Motor neuron (in vitro differentiated cells): ENCODE data around the gene HNRNPA2B1. TPM values are rescaled to one million over a fixed set of nuclear protein-coding genes. Genes with fewer than 3 reads are reported as not detected.
"Not testable (repeated sequence)": the region's sequence is repeated elsewhere in the genome, so short reads cannot be mapped to it uniquely, and the experiment has no call there.

Source experiments
- ATAC-seq, 8 experiments: fragments of 200-7000 bp; cut with Tn5 transposase; replicated peaks in 6 of 8; 2 replicates each; pipeline ENCODE4 v1.8.0; 2021; ENCODE audit warnings: mild to moderate bottlenecking in 8 of 8, moderate library complexity in 8 of 8
- H3K27ac ChIP-seq, 2 donors: fragments of 250-450 bp; sonication (Bioruptor Pico); 2 replicates each; pipeline ENCODE4 v1.9.0; 2021; ENCODE audit warnings: antibody characterized with exemption in 2 of 2, mild to moderate bottlenecking in 2 of 2, moderate library complexity in 1 of 2
- H3K4me1 ChIP-seq, 2 donors: fragments of 250-450 bp; sonication (Bioruptor Pico); replicated peaks in 1 of 2; 2 replicates each; pipeline ENCODE4 v1.6.1; 2021; ENCODE audit warnings: antibody characterized with exemption in 2 of 2, mild to moderate bottlenecking in 2 of 2, moderate library complexity in 1 of 2
- H3K4me3 ChIP-seq, 5 donors: fragments of 250-450 bp; sonication (Bioruptor Pico); 2 replicates each; pipeline ENCODE4 v1.9.0; 2021; ENCODE audit warnings: antibody characterized with exemption in 5 of 5, mild to moderate bottlenecking in 5 of 5, moderate library complexity in 4 of 5
- WGBS, 10 experiments: fragments of 450-650 bp; shearing (Covaris generic); methylation state at CpG; one replicate each; pipeline ENCODE4 v1.0.0; 2022; 5-methylcytosine and 5-hydroxymethylcytosine counted together
- in situ Hi-C, 9 experiments: fragments of 400-800 bp; cut with MboI; loops; one replicate each; pipeline ENCODE4 v1.15.0; 2021; ENCODE audit warnings: low sequenced_read_pairs in 9 of 9, low pct_unique_long_range_greater_than_20kb in 2 of 9; ENCODE audit not compliant: unreplicated experiment in 9 of 9
- total RNA-seq, 8 experiments: library from RNA; unstranded; fragments of 300-600 nt; gene quantifications; 2 replicates each; pipeline versions ENCODE4 v1.2.3 to v1.2.4, GENCODE V29; 2022

HNRNPA2B1 gene
- total RNA-seq, 8 experiments from 2014 or later: 173 to 834 (median 276) TPM

DNA sequence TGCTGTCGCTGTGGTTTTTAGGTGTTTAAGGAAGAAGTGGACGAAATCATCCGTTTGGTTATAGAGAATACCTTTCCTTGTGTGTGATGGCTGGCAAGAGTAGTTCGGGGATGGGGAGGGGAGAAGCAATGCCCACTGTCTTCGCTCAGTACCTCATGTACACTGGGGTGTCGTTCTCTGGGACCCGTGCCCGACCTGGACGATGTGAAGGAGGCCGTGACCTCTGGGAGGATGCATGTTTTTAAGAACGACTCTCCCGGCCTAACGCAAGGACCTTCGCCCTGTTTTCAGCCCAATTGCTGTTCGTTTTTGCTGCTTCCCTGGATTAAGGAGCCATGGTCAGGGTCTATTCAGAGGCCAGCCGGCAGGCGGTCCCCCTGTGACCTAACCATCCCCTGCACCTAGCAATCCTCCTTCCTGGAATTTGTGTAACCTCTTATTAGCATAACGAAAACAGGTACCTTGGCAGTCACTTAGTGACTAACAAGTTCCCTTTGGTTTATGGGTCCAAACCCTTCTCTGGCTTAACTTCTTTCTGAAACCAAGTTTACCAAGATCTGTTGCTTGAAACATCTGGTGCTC lies 47.2 kb downstream of the HNRNPA2B1 start:
- no peak for ATAC-seq
- no peak overlapping the region for H3K27ac ChIP-seq
- WGBS, 10 experiments: 0 to 50% (median 18%) methylated on average over 1 to 6 of the region's 18 CpGs; no CpG with 5 or more reads in 1 of the 10 experiments

DNA sequence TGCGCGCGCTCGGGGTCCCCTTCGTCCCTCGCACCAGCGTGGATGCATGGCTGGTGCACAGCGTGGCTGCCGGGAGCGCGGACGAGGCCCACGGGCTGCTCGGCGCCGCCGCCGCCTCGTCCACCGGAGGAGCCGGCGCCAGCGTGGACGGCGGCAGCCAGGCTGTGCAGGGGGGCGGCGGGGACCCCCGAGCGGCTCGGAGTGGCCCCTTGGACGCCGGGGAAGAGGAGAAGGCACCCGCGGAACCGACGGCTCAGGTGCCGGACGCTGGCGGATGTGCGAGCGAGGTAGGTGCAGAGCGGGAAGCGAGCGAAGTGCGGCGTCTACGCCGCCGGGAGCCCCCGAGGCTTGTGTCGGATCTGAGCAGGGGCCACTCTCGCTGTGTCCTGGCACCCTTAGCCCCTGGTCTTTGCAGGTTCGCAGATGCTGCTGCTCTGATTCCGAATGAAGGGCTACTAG lies 47.7 kb downstream of the HNRNPA2B1 start:
- 0% methylated on average over 1 to 4 of the region's 54 CpGs; no CpG with 5 or more reads in 7 of the 10 experiments for WGBS, 10 experiments
- H3K27ac ChIP-seq: not testable (repeated sequence)
- ATAC-seq: peak in 6 of 8 experiments; percentile 6 to 66 (median 56)

More for the DNA sequence above, 47.2 kb downstream of the HNRNPA2B1 start:
- in situ Hi-C loops: no loop called here
- Histone ChIP-seq H3K4me3 (peak overlapping the region; percentile 44 to 50 (median 48)), H3K4me1 (peaks cover 0 to 13% of the 10 kb centered on the region in 2 donors)

DNA sequence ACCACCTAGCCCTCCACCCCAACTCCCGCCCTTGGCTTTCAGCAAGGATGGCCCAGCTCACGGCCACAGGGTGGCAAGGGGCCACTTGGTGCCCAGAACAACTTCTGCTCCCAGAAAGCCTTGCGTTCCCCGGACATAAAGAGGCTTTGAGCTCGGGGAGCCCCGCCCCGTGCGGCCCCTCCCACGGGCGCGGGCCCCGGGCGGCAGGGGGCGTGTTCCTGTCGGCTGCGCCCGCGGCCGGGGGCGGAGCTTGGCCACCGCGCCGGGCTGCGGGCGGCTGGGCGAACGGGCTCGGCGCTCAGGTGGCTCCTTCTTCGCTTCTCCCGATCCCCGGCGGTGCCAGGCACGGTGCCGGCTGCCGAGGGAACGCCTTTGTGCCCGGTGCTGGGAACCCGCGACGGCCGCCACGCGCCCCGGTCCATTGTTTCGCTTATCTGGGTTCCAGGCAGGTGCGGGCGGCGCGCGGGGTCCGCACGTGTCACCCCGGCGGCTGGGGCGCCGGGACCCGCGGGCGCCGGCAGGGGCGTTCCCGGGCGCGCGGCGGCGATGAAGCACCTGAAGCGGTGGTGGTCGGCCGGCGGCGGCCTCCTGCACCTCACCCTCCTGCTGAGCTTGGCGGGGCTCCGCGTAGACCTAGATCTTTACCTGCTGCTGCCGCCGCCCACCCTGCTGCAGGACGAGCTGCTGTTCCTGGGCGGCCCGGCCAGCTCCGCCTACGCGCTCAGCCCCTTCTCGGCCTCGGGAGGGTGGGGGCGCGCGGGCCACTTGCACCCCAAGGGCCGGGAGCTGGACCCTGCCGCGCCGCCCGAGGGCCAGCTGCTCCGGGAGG lies 48.4 kb downstream of the HNRNPA2B1 start, which contains the start of gene NFE2L3:
TSS of gene NFE2L3 (plus strand) at position 246 of the 829 bp plus-strand sequence. CDS start at position 547, 301 bp downstream.
- in situ Hi-C loops: no loop called here
- peak; percentile 48 to 87 (median 84) for ATAC-seq
- Histone ChIP-seq H3K4me3 (peak within 1 kb of the TSS; percentile 44 to 50 (median 48)), H3K27ac (no peak within 1 kb of the TSS), H3K4me1 (peaks cover 0 to 13% of the 10 kb centered on the region in 2 donors)
- WGBS, 10 experiments: 0 to 7% methylated on average over 1 to 3 of the region's 95 CpGs; no CpG with 5 or more reads in 8 of the 10 experiments

More for the DNA sequence above, 47.7 kb downstream of the HNRNPA2B1 start:
- in situ Hi-C loops: not testable (repeated sequence)
- peak overlapping the region; percentile 44 to 50 (median 48) for H3K4me3 ChIP-seq
- H3K4me1 ChIP-seq: peaks cover 0 to 13% of the 10 kb centered on the region in 2 donors

DNA sequence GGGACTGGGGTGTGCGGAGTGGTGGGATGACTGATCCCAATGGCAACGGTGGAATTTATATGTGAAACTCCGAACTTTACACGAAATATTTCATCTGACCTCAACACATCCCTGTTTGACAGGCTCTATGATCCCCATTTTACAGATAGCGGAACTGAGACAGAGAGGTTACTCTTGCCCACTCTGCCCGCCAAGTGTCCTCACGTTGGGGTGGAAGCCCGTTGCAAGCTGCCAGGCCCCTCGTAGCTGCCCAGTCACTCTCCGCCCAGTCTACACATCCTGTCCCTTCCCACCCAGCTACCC lies 48.9 kb downstream of the HNRNPA2B1 start:
- 52 to 100% (median 93%) methylated on average over 1 to 6 of the region's 10 CpGs; no CpG with 5 or more reads in 5 of the 10 experiments for WGBS, 10 experiments
- no peak overlapping the region for H3K27ac ChIP-seq
- ATAC-seq: no peak
- H3K4me3 ChIP-seq: peak overlapping the region; percentile 44 to 50 (median 48)
- in situ Hi-C loops: no loop called here
- peaks cover 0 to 13% of the 10 kb centered on the region in 2 donors for H3K4me1 ChIP-seq

DNA sequence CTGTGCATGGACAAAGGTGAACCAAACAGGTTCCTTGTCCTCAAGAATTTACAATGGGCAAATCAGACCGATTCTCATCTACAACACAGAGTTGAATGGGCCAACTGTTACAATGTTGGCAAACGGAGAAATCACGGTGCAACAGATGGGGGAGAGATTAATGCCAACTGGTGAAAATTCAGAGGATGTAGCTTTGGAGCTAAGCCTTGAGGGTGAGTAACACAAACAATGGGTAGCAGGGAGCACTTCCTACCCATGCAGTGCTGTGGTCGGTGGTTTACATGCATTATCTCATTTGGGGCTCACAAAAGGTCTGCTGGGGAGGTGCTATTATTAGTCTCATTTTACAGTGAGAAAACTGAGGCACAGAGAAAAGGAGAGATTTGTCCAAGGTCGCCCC lies 49.5 kb downstream of the HNRNPA2B1 start:
- Histone ChIP-seq H3K27ac (no peak overlapping the region), H3K4me1 (peaks cover 0 to 13% of the 10 kb centered on the region in 2 donors), H3K4me3 (no peak overlapping the region)
- ATAC-seq: no peak
- 37 to 100% (median 77%) methylated on average over 1 to 5 of the region's 5 CpGs; no CpG with 5 or more reads in 1 of the 10 experiments for WGBS, 10 experiments
- in situ Hi-C loops: no loop called here

DNA sequence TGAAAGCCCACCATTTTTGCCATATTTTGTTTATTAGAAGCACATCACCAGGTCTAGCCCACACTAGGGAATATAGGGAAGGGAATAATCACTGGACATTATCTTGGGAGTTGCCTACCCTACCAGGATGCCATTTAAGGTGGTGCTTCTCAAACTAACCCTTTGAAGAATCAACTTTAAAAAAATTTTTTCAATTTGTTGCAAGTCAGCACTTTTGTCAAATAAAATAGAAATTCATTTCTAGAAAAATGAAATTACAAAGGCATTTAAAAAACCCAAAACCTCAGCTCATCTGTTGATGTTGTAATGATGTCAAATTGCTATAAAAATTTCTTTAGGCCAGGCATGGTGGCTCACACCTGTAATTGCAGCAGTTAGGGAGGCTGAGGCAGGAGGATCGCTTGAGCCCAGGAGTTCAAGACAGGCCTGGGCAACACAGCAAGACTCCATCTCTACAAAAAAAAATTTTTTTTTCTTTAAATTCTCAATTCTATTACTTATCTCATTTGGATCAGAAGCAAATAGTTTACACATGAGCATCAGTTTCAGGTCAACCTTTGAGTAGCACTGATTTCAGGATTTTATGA lies 51.1 kb downstream of the HNRNPA2B1 start:
- Histone ChIP-seq H3K4me1 (peaks cover 0 to 13% of the 10 kb centered on the region in 2 donors), H3K27ac (no peak overlapping the region), H3K4me3 (no peak overlapping the region)
- WGBS, 10 experiments: 80 to 100% (median 100%) methylated on average over 1 of the region's 1 CpG; no CpG with 5 or more reads in 3 of the 10 experiments
- in situ Hi-C loops: no loop called here
- ATAC-seq: no peak

DNA sequence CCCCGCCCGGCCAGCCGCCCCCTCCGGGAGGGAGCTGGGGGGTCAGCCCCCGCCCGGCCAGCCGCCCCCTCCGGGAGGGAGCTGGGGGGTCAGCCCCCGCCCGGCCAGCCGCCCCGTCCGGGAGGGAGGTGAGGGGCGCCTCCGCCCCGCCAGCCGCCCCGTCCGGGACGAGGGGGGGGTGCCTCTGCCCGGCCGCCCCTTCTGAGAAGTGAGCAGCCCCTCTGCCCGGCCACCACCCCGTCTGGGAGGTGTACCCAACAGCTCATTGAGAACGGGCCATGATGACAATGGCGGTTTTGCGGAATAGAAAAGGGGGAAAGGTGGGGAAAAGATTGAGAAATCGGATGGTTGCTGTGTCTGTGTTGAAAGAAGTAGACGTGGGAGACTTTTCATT lies 52.2 kb downstream of the HNRNPA2B1 start:
- in situ Hi-C loops, H3K27ac ChIP-seq, H3K4me1 ChIP-seq, ATAC-seq, H3K4me3 ChIP-seq: not testable (repeated sequence)
- no CpG with 5 or more reads among the region's 29 CpGs for WGBS, 10 experiments

DNA sequence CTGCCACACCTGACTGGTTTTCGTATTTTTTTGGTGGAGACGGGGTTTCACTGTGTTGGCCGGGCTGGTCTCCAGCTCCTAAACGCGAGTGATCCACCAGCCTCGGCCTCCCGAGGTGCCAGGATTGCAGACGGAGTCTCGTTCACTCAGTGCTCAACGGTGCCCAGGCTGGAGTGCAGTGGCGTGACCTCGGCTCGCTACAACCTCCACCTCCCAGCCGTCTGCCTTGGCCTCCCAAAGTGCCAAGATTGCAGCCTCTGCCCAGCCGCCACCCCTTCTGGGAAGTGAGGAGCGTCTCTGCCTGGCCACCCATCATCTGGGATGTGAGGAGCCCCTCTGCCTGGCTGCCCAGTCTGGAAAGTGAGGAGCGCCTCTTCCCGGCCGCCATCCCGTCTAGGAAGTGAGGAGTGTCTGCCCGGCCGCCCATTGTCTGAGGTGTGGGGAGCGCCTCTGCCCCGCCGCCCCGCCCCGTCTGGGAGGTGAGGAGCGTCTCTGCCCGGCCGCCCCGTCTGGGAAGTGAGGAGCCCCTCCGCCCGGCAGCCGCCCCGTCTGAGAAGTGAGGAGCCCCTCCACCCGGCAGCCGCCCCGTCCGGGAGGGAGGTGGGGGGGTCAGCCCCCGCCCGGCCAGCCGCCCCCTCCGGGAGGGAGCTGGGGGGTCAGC lies 52.8 kb downstream of the HNRNPA2B1 start:
- H3K4me3 ChIP-seq, H3K27ac ChIP-seq, H3K4me1 ChIP-seq, ATAC-seq, in situ Hi-C loops: not testable (repeated sequence)
- no CpG with 5 or more reads among the region's 43 CpGs for WGBS, 10 experiments

DNA sequence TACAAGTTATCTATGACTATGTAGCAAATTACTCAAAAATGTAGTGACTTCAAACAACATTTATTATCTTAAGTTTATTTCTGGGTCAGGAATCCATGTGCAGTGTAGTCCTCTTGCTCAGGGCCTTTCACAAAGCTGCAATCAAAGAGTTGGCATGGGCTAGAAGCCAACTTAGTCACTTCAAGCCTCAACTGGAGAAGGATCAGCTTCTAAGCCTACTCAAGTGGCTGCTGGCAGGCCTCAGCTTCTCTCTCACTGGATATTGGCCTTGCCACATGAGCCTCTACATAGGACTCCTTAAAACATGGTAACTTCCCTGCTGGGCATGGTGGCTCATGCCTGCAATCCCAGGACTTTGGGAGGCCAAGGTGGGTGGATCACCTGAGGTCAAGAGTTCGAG lies 53.5 kb downstream of the HNRNPA2B1 start:
- 100% methylated on average over 1 of the region's 1 CpG; no CpG with 5 or more reads in 9 of the 10 experiments for WGBS, 10 experiments
- Histone ChIP-seq H3K4me1 (peaks cover 0 to 2% of the 10 kb centered on the region in 2 donors), H3K4me3 (no peak overlapping the region), H3K27ac (no peak overlapping the region)
- in situ Hi-C loops: no loop called here
- no peak for ATAC-seq

DNA sequence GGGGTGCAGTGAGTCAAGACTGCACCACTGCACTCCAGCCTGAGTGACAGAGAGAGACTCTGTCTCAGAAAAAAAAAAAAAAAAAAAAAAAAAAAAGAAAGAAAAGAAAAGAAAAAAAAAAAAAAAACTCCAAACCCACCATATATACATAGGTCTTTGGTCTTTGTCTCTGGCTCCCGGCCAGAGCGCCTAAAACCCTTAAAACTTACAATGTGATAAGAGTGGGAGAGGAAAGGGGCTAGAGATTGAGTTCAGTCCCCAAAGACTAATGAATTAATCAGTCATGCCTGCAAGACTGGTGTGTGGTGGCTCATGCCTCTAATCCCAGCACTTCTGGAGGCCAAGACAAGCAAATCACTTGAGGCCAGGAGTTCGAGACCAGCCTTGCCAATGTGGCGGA lies 55.3 kb downstream of the HNRNPA2B1 start:
- Histone ChIP-seq H3K4me3 (no peak overlapping the region), H3K27ac (no peak overlapping the region), H3K4me1 (no peaks in the 10 kb centered on the region)
- ATAC-seq: no peak
- in situ Hi-C loops: no loop called here
- WGBS, 10 experiments: 38 to 100% (median 81%) methylated on average over 1 to 4 of the region's 4 CpGs; no CpG with 5 or more reads in 3 of the 10 experiments

DNA sequence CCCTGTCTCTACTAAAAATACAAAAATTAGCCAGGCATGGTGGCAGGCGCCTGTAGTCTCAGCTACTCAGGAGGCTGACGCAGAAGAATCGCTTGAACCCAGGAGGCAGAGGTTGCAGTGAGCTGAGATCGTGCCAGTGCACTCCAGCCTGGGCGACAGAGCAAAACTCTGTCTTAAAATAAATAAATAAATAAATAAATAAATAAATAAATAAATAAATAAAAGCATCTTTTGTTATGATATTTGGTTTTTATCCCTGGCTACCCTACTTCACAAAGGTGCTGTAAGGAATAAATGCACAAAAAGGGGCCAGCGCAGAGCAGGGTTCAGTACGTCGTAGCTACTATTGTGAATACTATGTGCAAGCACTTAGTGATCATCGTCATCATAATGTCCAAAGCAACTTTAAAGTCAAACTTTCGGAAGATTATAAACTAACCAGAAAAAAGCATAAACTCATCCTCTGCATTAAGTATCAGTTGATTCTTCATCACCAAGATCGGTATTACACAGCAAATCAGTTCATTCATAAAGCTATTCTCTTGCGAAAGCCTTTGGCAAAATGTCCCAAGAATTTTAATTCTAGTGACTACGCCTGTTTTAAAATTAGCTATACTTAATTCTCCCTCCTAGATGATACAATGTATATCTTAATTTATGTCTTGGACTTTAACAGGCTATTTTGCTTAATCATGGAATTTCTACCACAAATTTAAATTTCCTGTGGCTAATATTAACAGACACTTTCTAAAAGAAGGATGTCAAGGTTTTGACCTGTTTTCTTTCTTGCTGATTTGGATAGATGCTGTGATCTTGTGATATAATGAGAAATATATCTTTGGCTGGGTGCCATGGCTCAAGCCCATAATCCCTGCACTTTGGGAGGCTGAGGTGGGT lies 56.1 kb downstream of the HNRNPA2B1 start:
- ATAC-seq: no peak
- 60 to 97% (median 90%) methylated on average over 4 to 12 of the region's 13 CpGs for WGBS, 10 experiments
- in situ Hi-C loops: no loop called here
- no peak overlapping the region for H3K27ac ChIP-seq
- H3K4me1 ChIP-seq: no peaks in the 10 kb centered on the region
- H3K4me3 ChIP-seq: no peak overlapping the region
